Kidney glomerular epithelial cell (primary cell): ENCODE results near the gene PKD1L1.
A peak's percentile ranks its signal among the peaks of the same experiment; 100 is the strongest.
"Not testable (repeated sequence)": the region's sequence is repeated elsewhere in the genome, so short reads cannot be mapped to it uniquely, and the experiment has no call there.

Experiments
- DNase-seq: peaks from one replicate; lab custom pipeline; 2025; lab: John Stamatoyannopoulos, UW

Gene PKD1L1

DNA sequence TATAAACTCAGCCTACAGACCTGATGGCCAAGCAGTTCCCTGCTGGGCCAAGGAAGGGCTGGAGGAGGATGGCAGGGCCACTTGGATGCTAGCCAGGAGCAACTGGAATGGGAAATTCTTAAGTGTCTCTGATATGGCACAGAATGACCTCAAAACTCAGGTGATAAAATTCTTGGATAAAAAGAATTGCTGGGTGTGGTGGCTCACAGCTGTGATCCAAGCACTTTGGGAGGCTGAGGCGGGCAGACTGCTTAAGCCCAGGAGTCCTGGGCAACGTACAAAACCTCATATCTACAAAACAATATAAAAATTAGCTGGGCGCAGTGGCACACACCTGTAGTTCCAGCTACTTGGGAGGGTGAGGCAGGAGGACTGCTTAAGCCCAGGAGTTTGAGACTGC is 14.0 kb upstream of the PKD1L1 start:
- DNase-seq = no peak

DNA sequence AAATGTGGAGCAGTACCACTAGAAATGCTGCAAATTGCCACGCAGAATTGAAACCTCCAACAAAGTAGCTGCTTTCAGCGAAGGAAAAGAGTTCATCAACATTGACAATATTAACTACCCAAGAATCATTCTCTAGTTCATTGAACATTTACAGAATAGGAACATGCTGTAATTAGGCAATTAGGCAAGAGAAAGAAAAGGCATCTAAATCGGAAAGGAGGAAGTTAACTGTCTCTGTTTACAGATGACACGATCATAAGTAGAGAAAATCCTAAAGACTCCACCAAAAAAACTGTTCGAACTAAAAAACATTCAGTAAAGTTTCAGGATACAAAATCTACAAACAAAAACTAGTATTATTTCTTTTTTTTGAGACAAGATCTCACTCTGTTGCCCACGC is 8.9 kb upstream of the PKD1L1 start:
- no peak for DNase-seq

DNA sequence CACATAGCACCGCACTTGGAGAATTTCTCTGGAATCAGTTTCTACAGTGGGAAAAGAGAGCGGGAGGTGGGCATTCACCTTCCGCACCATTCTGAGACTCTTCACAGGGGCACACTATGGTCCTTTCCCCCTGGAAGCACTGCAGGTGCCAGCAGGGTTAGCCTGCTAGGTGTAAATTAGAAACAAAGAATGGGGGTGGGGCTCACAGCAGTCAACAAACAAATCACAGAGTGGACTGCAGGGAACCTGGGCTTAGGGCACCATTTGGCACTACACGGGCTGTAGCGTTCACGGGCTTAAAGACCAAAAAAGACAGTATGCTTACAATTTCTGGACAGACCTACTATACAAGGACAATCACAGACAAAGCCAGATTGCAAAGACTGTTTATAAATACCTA is 8.0 kb upstream of the PKD1L1 start:
- DNase-seq = no peak

DNA sequence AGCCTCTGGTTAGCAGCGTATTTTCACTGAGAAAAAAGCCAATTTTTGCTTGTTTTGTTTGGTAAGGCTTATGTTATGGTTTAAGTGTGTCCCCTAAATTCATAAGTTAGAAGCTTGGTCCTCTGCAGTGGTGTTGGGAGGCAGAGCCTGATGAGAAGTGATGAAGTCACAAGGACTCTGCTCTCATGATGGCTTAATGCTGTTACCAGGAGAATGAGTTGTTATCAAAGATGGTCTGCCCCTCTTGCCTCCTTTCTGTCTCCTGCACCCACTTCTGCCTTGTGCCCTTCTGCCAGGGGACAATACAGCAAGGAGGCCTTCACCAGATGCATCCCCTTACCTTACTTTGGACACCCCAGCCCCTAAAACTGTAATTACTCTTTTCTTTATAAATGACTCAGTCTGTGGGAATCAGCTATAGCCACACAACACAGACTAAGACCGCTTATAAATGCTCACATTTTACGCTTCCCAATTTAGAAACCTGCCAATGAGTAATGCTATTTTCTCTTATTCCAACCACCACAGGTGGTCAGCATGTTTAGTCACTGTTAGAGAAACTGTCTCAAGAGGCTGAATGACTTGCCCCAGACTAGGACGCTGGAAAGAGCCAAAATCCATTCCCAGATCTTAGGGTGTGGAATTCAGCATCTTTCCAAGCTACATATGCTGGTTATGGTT is 6.1 kb upstream of the PKD1L1 start:
- DNase-seq = no peak

DNA sequence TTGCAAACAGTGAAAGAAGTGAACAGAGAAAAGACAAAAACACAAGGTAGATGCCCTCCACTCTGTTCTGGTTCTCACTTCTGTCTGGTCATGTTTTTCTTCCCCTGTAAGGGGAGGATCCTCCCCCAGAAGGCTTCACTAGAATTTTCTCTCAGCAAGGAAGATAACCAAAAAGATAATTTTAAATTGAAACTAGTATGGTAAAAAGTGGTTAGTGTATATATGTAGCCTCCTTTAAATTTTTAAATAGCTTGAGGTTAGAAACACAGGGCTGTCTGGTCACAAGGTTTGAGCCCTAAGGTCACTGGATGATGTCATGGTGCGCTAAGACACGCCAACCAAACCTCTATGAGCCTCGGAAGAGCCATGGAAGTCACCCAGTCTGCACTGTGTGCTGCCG is 5.6 kb upstream of the PKD1L1 start:
- DNase-seq = no peak

DNA sequence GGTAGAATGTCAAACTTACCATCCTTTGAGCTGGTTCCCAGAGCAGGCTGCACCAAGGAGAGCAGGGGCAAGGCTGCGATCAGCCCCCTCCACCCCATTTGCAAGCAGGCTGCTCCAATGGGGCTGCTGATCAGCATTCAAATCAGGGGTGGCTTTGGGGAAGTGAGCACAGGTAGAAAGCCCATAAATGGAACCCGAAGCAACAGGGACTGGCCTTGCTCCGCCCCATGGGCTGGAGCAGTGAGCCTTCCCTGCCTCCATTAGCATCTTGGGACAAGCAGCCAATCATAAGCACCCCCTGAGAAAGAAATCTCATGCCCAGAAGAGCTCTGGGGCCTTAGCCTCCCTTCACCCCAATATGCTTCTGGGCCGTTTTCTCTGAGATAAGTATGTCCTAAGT is 4.0 kb upstream of the PKD1L1 start:
- DNase-seq = no peak

DNA sequence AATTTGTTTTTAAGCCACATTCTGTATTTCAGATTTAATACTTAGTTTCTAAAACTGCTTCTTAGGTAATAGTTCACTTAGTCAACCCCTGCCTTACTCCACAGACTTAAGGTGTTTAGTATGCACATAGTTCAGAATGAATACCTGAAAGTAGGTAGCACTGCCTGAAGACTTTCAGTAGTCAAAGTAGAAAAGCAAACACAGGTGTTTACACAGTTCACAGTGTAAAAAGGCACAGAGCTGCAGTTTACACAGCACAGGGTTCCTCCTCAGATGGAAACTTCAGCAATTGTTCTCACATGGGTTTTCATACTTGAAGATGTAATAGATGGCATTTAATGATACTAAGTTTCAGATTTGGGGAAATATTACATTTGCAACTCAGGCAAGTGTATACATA is 3.1 kb upstream of the PKD1L1 start:
- no peak for DNase-seq

DNA sequence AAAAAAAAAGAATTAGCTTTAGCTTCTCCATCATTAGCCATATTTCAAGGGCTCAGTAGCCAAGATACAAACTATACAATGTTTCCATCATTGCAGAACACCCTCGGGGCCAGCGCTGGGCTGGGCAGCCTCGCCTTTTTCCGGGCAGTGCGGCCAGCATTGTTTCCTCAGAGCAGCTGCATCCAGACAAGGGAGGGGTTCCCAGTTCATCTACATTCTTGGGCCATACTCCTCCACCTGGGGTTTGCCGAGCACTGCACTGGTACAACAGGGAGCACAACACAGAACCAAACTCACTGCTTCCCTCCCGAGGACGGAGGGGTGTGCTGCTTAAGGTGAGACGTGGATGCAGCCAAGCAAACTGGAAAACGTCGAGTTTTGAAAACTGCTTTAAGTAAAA is 2.4 kb upstream of the PKD1L1 start:
- no peak for DNase-seq

DNA sequence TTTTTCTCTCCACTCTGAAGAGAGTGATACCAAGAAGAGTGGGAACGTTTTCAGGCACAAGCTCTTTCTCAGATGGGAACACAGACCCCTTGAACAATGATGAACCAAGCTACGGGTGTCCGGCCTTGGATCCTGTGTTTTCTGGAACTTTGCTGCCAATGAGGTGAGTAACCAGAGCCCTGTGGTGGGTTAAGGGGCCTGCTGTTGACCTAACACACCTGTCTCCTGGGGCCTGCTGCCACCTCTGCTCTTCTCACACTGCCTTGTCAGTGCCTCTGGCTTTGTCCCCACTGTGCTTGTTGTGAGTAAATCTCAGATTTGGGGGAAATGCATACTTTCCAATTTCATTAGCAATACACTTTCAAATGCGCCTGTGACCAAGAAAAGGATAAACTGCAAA is 1.4 kb upstream of the PKD1L1 start:
- no peak for DNase-seq

DNA sequence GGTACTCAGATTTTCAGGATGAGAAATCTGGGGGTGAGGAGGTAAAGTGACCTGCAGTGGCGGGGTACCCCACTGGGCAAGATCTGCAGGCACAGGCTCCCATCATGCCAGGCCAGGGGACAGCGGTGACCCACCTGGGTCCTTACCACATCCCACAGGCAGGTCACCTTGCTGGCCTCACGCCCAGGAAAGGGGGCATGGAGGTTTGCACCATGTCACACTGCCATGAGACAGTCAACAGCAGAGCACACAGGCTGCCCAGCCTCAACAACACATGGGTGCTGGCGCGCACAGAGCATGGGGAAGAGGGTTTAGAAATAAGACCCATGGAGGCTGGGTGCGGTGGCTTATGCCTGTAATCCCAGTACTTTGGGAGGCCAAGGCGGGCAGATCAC is 914 bp downstream of the PKD1L1 start:
- DNase-seq = no peak

DNA sequence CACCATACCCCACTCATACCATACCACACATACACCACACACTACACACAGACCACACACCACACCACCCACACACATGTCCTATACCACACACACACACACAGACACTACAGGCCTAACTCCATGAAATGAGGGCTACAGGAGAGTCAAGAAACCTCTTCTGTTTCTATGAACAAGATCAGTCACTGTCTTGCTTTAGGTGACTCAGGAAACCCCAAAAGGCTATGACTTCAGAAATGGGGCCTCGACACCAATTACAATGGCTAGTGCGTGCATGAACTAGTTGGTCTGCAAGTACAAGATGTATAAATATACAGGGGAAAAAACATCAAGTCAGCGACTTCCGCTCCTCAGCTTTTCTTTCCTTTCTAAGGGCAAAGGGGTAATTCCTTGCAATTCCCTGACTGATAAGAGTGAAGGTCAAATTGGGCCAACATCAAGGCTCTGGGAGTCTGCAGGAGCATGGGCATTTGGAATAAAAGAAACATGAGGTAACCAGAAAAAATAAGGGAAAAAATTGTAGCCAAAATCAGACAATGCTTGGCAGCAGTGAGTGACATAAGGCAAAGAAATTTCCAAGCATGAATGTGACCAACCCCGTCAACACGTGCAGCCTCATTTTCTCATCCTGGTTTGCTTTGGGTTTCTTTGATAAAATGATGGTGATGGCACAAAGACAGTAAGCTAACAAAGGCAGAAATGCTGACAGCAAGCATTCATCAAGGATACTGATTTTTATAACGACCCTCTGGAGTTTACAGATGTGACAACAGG is 1.5 kb downstream of the PKD1L1 start:
- DNase-seq = no peak

DNA sequence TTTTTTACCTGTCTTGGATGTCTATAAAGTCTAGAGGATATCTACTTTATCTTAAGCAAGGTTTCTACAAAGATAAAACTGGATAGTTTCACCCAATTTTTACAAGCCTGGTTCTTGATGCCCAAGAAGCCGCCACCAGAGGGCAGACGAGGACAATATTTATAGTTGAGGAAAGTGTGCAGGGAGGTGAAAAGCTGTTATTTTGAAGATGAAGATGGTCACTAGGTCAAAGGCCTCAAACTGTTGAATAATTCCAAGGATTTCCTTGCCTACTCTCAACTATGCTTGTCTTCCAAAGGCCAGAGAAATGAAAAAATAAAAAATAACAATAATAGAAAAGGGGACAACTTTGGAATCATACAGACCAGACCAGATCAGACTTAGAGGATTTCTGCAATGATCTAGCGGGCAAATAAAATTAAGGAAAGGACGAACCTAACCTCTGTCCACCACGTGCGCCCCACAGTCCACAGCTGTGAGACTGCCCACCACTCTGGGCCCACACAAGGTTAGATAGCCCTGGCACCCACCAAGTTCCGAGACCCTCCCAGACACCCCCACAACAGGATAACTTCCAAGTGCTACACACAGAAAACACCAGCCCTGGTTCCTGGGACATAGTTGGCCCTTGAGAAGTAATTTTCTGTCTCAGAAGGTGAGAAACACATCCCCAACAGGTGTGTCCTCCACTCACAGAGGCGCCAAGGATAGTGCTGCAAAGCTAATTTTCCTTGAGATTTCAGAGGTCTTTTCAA is 2.8 kb downstream of the PKD1L1 start:
- DNase-seq = peak; percentile 32

DNA sequence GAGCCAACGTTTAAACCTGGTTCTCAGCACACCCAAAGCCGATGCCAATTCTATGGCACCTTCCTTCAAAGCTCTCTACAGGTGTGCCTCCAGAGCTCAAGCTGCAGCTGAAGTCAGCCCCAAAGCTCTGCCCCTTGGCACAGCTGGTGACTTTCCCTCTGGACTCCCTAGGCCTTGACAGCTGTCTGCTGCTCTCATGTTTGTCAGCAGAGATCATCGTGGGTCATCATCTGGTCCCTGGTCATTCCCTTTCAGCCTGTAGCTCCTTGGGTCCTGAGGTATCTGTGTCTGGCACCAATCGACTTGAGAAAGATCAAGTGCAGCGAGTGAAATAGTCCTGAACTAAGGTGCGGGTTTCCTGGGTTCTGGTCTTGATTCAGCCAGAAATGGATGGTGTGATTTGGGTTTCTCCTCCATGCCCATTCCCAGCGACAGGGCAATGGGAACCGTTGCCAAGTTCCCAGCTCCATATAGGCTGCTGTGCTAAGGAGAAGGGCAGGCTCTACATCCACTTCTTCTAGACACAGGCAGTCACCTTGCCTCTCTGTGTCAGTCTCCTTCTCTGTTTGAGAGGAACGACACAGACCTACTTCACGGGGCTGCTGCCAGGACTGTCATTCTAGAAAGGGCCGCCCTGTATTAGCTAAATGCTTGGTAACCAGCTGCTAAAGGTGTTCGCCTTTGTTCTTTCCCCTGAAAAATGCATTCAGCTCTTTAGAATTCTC is 3.6 kb downstream of the PKD1L1 start:
- DNase-seq = no peak

DNA sequence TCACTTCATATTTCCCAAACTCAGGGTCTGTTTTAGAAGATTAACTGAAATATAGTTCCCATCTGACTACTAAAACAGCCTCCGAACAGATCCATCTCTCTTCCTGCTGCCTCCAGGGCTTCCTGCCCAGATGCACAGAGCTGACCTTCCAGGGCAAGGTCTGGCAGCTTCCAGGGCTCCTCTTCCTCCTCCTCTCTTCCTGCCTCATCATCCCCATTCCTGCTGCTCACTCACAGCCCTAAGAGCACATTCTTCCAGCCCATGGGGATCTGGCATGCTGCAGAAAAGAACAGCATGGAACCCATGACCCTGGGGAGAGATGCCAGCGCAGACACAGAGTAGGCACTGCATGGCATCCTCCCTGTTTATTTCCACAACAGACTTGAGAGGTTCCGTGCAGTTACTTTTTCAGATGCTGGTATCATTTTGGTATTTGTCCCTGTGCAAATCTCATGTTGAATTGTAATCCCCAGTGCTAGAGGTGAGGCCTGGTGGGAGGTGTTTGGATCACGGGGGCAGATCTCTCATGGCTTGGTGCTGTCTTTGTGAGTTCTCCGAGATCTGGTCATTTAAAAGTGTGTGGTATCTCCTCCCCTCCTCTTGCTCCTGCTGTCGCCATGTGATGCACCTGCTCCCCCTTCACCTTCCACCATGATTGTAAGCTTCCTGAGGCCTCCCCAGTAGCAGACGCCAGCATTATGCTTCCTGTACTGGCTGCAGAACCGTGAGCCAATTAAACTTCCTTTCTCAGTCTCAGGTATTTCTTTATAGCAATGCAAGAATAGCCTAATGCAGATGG is 4.4 kb downstream of the PKD1L1 start:
- DNase-seq = no peak

DNA sequence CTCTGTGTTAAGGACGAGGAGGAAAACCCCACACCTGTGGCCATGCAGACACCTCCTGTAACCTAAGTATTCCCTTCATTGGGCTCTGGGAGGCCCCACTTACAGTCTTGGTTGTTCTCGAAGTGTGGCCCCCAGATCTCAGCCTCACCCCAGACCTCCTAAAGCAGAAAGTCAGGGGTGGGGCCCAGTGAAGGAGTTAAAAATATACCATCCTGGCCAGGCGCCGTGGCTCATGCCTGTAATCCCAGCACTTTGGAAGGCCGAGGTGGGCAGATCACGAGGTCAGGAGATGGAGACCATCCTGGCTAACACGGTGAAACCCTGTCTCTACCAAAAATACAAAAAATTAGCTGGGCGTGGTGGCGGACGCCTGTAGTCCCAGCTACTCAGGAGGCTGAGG is 5.6 kb downstream of the PKD1L1 start:
- DNase-seq = not testable (repeated sequence)

DNA sequence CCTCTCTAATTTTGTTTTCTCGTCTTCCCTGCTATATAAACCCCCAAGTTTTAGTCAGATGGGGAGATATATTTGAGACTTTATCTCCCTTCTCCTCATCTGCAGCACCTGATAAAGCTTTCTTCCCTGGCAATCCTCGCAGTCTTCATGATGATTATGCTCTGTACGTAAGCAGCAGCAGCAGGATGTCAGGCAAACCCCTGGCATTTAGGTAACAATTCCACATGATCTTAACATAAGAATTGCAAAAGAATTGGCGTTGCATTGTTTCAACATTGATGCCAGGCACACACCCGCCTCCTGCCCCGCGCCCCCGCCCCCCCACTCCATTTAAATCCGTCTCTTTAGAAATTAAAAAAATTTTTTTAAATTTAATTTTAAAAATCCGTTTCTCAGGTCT is 6.1 kb downstream of the PKD1L1 start:
- no peak for DNase-seq

DNA sequence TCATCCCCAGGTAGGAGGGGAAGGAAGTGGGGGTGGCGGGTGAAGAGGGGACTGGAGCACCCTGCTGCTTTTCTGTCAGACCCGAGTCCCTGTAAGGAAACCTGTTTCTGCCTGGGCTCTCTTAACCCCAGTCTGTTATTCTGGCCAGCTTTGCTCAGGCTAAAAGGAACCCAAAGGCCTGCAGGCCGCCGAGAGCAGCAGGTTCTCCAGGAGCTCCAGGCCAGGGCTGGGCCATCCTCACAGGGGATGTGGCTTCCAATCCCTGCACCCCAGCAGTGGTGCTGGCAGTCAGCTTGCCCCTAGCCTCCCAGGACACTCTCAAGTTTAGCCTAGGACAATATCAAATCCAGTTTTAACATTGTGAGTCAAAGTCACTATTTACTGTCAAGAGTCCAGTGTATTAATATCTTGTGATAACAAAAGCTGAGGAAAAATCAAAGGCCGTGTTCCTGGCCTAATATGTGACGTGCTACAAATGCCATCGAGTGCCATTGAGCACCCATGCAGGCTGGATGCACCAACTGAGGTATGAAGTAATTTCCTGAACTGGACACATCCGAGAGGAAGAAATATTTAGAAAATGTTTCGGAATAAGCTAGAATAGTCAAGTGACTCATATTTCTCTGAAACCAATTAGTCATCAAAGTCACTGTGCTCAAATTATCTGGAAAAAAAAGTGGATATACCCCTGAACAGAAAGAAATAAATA is 7.0 kb downstream of the PKD1L1 start:
- DNase-seq = peak; percentile 35

DNA sequence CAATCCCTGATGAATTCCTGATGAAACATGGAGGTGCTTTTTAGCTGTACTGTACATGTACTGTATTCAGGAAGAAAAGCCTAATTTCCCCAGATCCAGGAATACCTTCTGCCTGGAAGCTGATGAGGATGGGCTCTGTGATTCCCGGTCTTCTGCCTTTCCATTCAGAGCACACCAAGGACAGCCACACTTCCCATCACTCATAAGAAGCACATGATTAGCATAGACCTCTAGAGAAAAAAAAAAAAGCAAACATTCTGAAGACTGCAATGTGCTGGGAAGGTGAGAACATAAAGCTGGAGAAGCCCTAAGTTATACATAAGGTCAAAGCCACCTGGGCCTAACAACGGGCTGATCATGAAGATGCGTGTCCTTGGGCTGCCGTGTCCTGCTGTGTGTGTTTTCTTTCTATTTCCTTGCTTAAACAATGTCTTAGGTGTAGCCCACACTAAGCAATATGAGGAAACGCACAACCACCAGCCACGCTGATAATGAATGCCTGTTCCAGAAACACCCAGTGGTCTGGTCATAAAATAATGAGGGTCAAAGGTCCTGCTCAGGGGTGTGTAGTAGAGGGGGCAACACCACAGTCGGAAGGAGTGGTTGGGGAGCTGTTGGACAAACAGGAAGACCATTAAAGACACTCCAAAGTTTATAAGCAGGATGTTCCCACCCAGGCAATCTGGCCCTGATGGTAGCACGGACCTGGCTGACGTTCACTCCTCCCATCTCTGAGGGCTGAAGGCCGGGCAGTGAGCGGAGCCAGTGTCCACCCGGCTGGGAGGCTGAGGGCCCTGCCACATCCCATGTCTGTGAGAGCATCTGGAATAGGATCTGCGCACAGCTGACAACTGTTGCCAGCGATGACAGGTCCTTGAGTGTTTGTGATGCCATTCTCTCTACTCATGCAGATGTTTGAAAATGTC is 7.9 kb downstream of the PKD1L1 start:
- no peak for DNase-seq

DNA sequence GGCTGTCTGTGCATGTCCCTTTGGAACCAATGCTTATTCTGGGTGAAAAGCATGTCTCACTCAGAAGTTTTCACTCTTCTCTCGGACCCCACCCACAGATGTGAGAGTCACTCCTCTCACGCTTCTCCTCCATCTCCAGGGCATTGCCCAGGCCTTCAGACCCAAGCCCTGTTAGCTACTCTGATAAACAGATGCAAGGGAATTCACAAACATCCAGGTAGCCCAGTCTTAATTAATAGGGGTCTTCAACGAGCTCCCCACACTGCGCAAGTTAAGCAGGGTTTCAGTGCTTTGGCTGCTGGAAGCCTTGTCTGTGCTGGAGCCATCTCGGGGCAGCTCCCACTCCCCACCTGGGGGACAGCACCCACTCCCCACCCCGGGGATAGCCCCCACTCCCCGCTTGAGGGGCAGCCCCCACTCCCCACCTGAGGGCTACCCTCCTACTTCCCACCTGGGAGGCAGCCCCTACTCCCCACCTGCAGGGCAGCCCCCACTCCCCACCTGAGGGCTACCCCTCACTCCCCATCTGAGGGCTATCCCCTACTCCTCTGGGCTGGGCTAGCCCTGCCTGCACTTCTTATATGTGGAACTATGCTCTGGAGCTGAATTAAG is 8.7 kb downstream of the PKD1L1 start:
- DNase-seq = no peak
